Colonic mucosa (tissue), 4 donors: ENCODE data around the gene AQP6. TPM values are rescaled to one million over a fixed set of nuclear protein-coding genes. Genes with fewer than 3 reads are reported as not detected.

Experiments
- DNase-seq: peaks from one replicate; pipeline ENCODE4 v3.0.0-alpha.2; 2020
- H3K27ac ChIP-seq: fragments of 200-600 bp; one replicate; pipeline ENCODE4 v1.8.0; 2021
- H3K27me3 ChIP-seq: fragments of 200-600 bp; one replicate; pipeline ENCODE4 v1.8.0; 2021
- H3K36me3 ChIP-seq: fragments of 200-600 bp; one replicate; pipeline ENCODE4 v1.8.0; 2021
- H3K4me1 ChIP-seq: fragments of 200-600 bp; one replicate; pipeline ENCODE4 v1.8.0; 2021; ENCODE audit warnings: mild to moderate bottlenecking
- H3K4me3 ChIP-seq: fragments of 200-600 bp; one replicate; pipeline ENCODE4 v1.8.0; 2021
- H3K9ac ChIP-seq, 2 donors: one replicate each; pipeline ENCODE4 v1.7.0; 2013; ENCODE audit warnings: control low read depth in 2 of 2, low read depth in 2 of 2, low read length in 2 of 2
- H3K9me3 ChIP-seq: fragments of 200-600 bp; one replicate; pipeline ENCODE4 v1.8.0; 2021
- intact Hi-C: fragments of 100-400 bp; cut with DNase I; formaldehyde crosslinking; loops from one replicate; pipeline ENCODE4 v1.14.1; 2022
- total RNA-seq, 2 donors: library from RNA; stranded (reverse); fragmentation: NEBNext Ultra II Directional in 1 of 2; extraction: Animal tissue kit (Norgen Biotek cat#: 25700) in 1 of 2; gene quantifications; one replicate each; pipeline ENCODE4 v1.2.1, GENCODE V29; 2021
- TF ChIP-seq, protein P1 (sequence below): fragments of 200-600 bp; IDR thresholded peaks from one replicate; pipeline ENCODE4 v1.8.0; 2022; ENCODE audit warnings: antibody characterized with exemption, mild to moderate bottlenecking
- donor health status: healthy.
- donor health status: DM: no; HTN: no; CAD: no.
- donor health status: DM: no; HTN: no; CAD: no.

The AQP6 gene
- total RNA-seq, 2 donors from 2014 or later = not detected

DNA sequence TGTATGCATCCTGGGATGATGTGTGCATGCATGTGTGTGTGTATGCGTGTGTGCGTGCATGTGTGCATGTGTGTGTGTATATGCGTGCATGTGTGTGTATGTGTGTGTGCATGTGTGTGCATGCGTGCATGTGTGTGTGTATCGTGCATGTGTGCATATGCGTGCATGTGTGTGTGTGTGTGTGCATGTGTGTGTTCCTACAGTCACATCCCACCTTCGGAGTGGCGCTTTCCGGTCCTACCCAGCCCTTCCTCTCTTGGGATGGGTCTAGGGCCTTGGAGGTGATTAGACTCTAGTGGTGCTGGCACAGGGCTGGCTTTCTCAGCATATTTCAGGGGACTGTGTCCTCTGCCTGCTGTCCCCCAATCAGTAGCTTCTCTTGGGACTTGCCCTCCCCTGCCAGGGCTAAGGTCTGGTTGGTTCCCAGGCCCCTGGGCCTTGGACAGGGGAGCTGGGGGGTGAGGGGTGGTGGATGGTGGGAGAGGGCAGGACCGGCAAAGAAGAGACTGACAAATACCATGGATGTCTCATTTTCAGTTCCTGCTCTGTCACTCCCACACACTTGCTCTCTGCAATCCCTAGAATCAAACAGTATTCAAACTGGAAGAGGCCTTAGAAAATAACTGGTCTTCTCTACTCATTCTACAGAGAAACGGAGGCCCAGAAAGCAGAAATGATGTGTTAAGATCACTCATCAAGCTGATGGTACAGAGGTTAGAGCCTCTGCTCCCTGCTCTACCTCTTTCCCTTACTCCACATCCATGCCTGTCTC, 47.1 kb upstream of the AQP6 start:
- Histone ChIP-seq H3K9ac (no peak overlapping the region), H3K4me1 (no peaks in the 10 kb centered on the region), H3K4me3 (no peak overlapping the region), H3K36me3 (no peaks in the 10 kb centered on the region), H3K9me3 (no peaks in the 10 kb centered on the region), H3K27me3 (no peaks in the 10 kb centered on the region), H3K27ac (no peak overlapping the region)
- intact Hi-C loops = no loop called here
- TF ChIP-seq, protein P1, sequence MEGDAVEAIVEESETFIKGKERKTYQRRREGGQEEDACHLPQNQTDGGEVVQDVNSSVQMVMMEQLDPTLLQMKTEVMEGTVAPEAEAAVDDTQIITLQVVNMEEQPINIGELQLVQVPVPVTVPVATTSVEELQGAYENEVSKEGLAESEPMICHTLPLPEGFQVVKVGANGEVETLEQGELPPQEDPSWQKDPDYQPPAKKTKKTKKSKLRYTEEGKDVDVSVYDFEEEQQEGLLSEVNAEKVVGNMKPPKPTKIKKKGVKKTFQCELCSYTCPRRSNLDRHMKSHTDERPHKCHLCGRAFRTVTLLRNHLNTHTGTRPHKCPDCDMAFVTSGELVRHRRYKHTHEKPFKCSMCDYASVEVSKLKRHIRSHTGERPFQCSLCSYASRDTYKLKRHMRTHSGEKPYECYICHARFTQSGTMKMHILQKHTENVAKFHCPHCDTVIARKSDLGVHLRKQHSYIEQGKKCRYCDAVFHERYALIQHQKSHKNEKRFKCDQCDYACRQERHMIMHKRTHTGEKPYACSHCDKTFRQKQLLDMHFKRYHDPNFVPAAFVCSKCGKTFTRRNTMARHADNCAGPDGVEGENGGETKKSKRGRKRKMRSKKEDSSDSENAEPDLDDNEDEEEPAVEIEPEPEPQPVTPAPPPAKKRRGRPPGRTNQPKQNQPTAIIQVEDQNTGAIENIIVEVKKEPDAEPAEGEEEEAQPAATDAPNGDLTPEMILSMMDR = no peak
- DNase-seq = no peak

DNA sequence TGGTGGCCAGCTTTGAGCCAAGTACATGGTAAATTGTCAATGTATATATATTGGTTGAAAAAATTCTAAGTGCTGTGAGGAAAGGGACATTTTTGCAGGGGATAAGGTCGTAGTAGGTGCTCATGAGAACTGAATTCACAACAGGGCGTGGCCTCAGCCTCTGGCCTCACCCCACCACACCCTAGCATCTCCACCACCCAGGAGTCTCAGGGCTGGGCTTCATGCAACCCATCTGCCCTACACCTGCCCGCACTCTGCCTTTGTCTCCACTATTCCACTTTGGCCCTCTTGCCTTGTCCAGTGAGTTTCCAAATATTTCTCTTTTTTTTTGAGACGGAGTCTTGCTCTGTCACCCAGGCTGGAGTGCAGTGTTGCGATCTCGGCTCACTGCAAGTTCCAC, 44.3 kb upstream of the AQP6 start:
- H3K4me3 ChIP-seq = no peak overlapping the region
- no peaks in the 10 kb centered on the region for H3K4me1 ChIP-seq
- no peaks in the 10 kb centered on the region for H3K9me3 ChIP-seq
- DNase-seq = no peak
- TF ChIP-seq, protein P1 = no peak
- H3K27ac ChIP-seq = no peak overlapping the region
- H3K9ac ChIP-seq = no peak overlapping the region
- intact Hi-C loops = no loop called here
- H3K36me3 ChIP-seq = no peaks in the 10 kb centered on the region
- H3K27me3 ChIP-seq = no peaks in the 10 kb centered on the region

DNA sequence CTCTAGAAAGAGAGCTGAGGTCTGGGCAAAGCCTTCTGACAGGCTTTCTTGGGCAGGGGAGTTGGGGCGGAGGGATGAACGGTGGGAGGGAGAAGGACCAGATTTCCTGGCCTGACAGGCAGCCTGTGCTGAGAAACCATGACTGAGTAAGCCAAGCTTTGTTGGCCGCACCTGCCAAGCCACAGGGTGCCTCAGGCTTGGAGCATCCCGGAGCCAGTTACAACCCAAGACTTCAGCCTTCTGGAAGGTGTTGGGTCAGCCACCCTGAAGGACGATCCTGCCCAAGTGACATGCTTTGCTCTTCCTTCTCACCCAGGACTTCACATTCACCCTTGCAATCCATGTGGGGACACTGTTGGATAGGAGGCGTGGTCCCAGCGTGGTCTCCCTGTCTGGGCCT, 43.2 kb upstream of the AQP6 start:
- Histone ChIP-seq H3K4me3 (no peak overlapping the region), H3K9ac (no peak overlapping the region), H3K36me3 (no peaks in the 10 kb centered on the region), H3K9me3 (no peaks in the 10 kb centered on the region), H3K27ac (no peak overlapping the region), H3K27me3 (no peaks in the 10 kb centered on the region), H3K4me1 (no peaks in the 10 kb centered on the region)
- TF ChIP-seq, protein P1 = no peak
- intact Hi-C loops = no loop called here
- DNase-seq = no peak

DNA sequence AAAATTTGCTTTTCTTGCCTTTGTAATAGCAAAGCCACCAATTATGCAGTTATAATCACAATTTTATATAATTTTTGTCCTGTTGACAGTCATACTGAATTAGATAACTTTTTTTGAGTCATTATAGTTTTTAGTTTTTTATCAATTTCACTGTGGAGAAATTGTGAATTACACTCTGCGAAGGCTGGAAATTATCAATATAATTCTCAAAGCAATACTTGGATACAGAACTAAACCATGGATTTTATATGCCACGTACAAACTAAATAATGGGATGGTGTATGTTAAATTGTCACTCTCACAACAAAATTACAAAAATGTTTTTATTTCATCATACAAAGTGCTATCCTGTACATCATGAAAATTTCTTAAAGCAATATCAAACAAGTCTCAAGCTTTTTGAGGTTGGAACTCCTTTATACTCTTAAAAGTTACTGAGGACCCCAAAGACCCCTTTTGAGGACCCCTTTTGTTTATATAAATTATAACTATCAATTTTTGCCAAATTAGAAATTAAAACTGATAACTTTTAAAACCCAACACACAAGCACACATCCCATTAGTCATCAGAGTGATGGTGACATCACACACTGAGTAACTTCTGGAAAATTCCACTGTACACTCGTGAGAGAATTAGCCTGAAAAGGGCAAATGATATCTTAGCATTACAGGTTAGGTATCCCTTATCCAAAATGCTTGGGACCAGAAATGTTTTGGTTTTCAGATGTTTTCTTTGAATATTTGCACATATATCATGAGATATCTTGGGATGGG, 42.0 kb upstream of the AQP6 start:
- intact Hi-C loops = no loop called here
- Histone ChIP-seq H3K4me1 (no peaks in the 10 kb centered on the region), H3K9ac (no peak overlapping the region), H3K27ac (no peak overlapping the region), H3K9me3 (no peaks in the 10 kb centered on the region), H3K36me3 (no peaks in the 10 kb centered on the region), H3K27me3 (no peaks in the 10 kb centered on the region), H3K4me3 (no peak overlapping the region)
- DNase-seq = no peak
- TF ChIP-seq, protein P1 = no peak

DNA sequence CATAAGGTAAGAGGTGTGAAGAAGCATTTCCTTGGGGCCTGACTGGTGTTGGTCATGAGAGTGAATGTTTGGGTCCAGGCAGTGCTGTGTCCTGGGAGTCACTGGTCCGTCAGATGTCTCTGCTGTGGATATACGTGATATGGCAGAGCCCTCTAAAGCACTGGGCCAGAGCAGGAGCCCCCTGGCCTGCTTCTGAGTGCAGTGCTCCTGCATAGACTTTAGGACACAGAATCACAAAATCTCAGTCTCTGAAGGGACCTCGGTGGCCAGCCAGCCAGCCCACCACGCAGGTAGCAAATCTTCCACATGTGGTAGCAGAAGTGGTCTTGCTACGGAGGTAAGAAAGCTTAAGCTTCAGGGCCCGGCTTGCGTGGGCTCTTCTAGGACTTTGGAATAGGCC, 40.7 kb upstream of the AQP6 start:
- H3K9ac ChIP-seq = no peak overlapping the region
- no peak overlapping the region for H3K4me3 ChIP-seq
- H3K27me3 ChIP-seq = no peaks in the 10 kb centered on the region
- TF ChIP-seq, protein P1 = no peak
- H3K9me3 ChIP-seq = no peaks in the 10 kb centered on the region
- intact Hi-C loops = no loop called here
- no peak for DNase-seq
- H3K4me1 ChIP-seq = no peaks in the 10 kb centered on the region
- no peaks in the 10 kb centered on the region for H3K36me3 ChIP-seq
- no peak overlapping the region for H3K27ac ChIP-seq
